Stimulated activated CD8-positive, alpha-beta memory T cell treated with anti-CD3 and anti-CD28 coated beads, Interleukin-15, amount 100 ng/mL, for 1 hour (primary cell): ENCODE measurements around the gene TRPM5.

Experiments
- DNase-seq: peaks from one replicate; pipeline ENCODE4 v3.0.0-alpha.2; 2020; ENCODE audit warnings: low read depth

Gene TRPM5

DNA sequence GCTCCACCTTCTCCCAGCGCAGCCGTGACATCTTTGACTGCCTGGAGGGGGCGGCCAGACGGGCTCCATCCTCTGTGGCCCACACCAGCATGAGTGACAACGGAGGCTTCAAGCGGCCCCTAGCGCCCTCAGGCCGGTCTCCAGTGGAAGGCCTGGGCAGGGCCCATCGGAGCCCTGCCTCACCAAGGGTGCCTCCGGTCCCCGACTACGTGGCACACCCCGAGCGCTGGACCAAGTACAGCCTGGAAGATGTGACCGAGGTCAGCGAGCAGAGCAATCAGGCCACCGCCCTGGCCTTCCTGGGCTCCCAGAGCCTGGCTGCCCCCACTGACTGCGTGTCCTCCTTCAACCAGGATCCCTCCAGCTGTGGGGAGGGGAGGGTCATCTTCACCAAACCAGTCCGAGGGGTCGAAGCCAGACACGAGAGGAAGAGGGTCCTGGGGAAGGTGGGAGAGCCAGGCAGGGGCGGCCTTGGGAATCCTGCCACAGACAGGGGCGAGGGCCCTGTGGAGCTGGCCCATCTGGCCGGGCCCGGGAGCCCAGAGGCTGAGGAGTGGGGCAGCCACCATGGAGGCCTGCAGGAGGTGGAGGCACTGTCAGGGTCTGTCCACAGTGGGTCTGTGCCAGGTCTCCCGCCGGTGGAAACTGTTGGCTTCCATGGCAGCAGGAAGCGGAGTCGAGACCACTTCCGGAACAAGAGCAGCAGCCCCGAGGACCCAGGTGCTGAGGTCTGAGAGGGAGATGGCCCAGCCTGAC is 41.2 kb downstream of the TRPM5 start:
- no peak for DNase-seq

- no peak for DNase-seq
Observed at GRCh38 chr11:2402106-2402505, 42.2 kb downstream of the TRPM5 start.

- no peak for DNase-seq
Observed at GRCh38 chr11:2401436-2401984, 42.8 kb downstream of the TRPM5 start.

GRCh38 chr11:2400762-2401435 is 43.4 kb downstream of the TRPM5 start:
- no peak for DNase-seq

GRCh38 chr11:2400069-2400761 is 44.1 kb downstream of the TRPM5 start, which contains the start of gene TSSC4:
TSSC4 (plus strand) TSS chr11:2400750; CDS start chr11:2402634, 1,884 bp downstream.
- DNase-seq, result peak; percentile 98

GRCh38 chr11:2399488-2400068 is 44.7 kb downstream of the TRPM5 start:
- DNase-seq, result no peak

DNA sequence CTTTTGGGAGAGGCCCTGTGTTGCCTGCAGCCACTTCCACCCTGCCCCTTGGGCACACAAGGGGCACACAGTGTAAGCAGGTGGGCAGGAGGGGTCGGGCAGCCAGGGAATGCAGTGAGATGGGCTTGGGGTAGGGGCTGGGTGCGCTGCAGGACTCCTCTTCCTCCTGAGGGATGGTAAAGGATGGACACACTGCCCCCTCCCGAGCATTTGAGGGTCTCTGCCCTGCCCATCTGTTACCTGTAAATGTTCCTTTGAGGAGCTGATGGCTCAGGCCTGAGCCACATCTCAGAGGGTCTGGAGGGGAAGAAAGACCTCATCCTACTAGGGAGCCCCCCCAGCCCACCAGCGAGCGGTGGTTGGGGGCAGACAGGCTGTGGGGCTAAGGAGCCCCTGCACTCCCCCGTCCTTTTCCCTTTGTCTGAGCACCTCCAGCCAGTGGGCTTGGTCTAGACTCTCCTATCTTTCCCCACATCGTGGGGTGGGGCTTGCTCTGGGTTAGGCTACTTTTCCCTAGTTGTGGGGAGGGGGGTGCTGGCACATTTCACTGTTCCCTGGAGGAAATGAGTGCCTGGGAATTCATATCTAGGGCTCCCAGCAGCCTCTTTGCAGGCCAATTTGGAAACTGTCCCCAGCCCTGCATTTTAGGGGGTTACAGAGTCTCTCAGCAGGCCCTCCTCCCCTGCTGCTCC is 45.5 kb downstream of the TRPM5 start:
- DNase-seq, result no peak

DNA sequence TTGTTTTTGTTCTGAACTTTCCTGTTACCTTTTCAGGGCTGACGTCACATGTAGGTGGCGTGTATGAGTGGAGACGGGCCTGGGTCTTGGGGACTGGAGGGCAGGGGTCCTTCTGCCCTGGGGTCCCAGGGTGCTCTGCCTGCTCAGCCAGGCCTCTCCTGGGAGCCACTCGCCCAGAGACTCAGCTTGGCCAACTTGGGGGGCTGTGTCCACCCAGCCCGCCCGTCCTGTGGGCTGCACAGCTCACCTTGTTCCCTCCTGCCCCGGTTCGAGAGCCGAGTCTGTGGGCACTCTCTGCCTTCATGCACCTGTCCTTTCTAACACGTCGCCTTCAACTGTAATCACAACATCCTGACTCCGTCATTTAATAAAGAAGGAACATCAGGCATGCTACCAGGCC is 47.3 kb downstream of the TRPM5 start:
- no peak for DNase-seq

- DNase-seq, result no peak
Observed at GRCh38 chr11:2396471-2396870, 47.8 kb downstream of the TRPM5 start.

GRCh38 chr11:2395856-2396255 is 48.5 kb downstream of the TRPM5 start:
- DNase-seq, result no peak

- DNase-seq, result no peak
Observed at GRCh38 chr11:2395211-2395730, 49.0 kb downstream of the TRPM5 start.

DNA sequence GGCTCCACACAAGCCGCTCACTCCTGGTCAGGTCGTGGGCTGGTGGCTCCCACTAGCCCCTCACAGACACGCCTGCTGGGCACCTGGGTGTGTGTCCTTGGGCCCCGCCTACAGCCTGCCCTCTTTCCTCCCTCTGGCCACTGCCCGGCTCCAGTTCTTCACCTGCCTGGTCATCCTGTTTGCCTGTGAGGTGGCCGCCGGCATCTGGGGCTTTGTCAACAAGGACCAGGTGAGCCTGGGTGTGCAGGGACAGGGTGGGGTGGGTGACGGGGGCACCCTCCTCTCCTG is 49.6 kb downstream of the TRPM5 start:
- no peak for DNase-seq
